Pancreas (tissue), 10 donors: ENCODE measurements around the gene PRKCZ. TPM values are rescaled to one million over a fixed set of nuclear protein-coding genes. Genes with fewer than 3 reads are reported as not detected.

Experiments used
- ATAC-seq, 4 donors: fragments of 200-7000 bp; cut with Tn5 transposase; one replicate each; pipeline versions ENCODE4 v1.8.0 to v1.9.1; 2020; ENCODE audit warnings: mild to moderate bottlenecking in 4 of 4, moderate library complexity in 4 of 4
- DNase-seq, 6 donors: peaks; one replicate each; pipeline ENCODE4 v3.0.0-alpha.2; 2020
- FAIRE-seq: peaks from 2 replicates; lab custom pipeline; 2012; peaks lifted over from hg19 to GRCh38; lab: Jason Lieb, UNC
- H3K27ac ChIP-seq, 4 donors: fragments of 200-600 bp; sonication (generic); 1 replicate in 3 of 4; 2 replicates in 1 of 4; pipeline versions ENCODE4 v1.5.0 to v1.8.0; 2020
- H3K27me3 ChIP-seq, 4 donors: fragments of 200-600 bp; one replicate each; pipeline ENCODE4 v1.8.0; 2021
- H3K36me3 ChIP-seq, 3 donors: fragments of 200-600 bp; sonication (generic) in 1 of 3; one replicate each; pipeline versions ENCODE4 v1.5.0 to v1.8.0; 2020 to 2021
- H3K4me1 ChIP-seq, 3 donors: fragments of 200-600 bp; one replicate each; pipeline ENCODE4 v1.8.0; 2021
- H3K4me3 ChIP-seq, 4 donors: fragments of 200-600 bp; sonication (generic) in 2 of 4; one replicate each; pipeline versions ENCODE4 v1.5.0 to v1.8.0; 2020 to 2021
- H3K9me3 ChIP-seq, 4 donors: fragments of 200-600 bp; one replicate each; pipeline ENCODE4 v1.8.0; 2021
- WGBS, 2 donors: extraction: QIAGEN DNeasy Blood & Tissue Kit; methylation state at CpG; one replicate each; pipeline ENCODE4 v1.1.7; 2013; 5-methylcytosine and 5-hydroxymethylcytosine counted together
- intact Hi-C, 3 donors: fragments of 100-400 bp; cut with DNase I; formaldehyde crosslinking; loops; one replicate each; pipeline versions ENCODE4 v1.11.1 to v1.14.2; 2022
- polyA plus RNA-seq, 2 donors: library from polyadenylated mRNA; stranded (reverse); fragments of 200-250 nt; gene quantifications; one replicate each; pipeline ENCODE4 v1.2.3, GENCODE V29; 2013
- total RNA-seq, 6 donors: library from RNA; stranded (reverse); fragmentation: NEBNext Ultra II Directional in 4 of 6; extraction: Animal tissue kit (Norgen Biotek cat#: 25700) in 4 of 6; gene quantifications; one replicate each; pipeline versions ENCODE4 v1.2.1 to v1.2.4, GENCODE V29; 2021 to 2023
- TF ChIP-seq, protein P1 (sequence below), 4 donors: fragments of 200-600 bp; sonication (generic) in 3 of 4; IDR thresholded peaks; one replicate each; pipeline versions ENCODE4 v1.5.0 to v1.8.0; 2021; ENCODE audit warnings: antibody characterized with exemption in 4 of 4
- donor health status: healthy with polysubstance abuse.
- donor health status: DM: no; HTN: no; CAD: no; lungs with moderate emphysema.
- donor health status: DM: no; HTN: no; CAD: no.
- donor health status: control.
- donor health status: control.
- donor health status: Bipolar disorder and iron deficiency.
- donor health status: DM: yes; HTN: yes; CAD: no.
- donor health status: DM: no; HTN: no; CAD: no.
- donor health status: DM: no; HTN: no; CAD: no.
- donor health status: DM: yes; HTN: yes; CAD: no.

The PRKCZ gene
- total and polyA plus RNA-seq, 8 donors: 9.8 to 27.4 (median 17.1) TPM

DNA sequence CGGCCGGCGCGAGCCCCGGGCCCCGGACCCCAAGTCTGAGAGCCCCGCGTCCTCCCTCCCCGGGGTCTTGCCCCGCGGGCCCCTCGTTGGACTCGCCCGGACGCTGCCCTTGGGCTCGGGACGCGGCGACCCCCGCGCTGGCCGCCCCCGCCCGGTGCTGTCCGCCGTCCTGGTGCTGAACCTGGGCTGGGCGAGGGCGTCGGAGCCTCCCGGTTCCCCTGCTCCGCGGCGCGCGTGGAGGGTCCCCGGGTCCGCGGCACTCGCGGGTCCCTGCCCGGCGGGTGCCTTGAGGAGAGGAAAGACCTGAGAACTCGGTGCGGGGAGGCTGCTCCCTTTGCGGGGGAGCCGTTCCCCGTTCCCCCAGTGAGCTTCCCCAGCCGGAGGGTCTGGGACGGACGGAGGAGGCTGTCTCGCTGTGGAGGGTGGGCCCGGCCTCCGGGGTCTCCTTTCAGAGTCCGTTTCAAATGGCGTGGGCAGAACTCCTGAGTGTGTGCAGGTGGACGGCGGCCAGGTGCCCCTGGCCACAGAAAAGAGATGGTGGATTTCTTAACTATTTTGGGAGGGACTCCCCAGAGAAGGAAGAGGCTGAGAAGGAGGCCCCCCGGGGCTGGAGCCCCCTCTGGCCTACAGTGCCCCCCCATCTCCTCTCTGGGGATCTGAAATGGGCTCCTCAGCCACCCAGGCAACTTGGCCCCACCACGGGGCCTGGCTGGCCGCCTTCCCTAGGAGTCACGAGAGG is 30.5 kb upstream of the PRKCZ start:
- H3K27ac ChIP-seq: no peak overlapping the region
- DNase-seq (peak in 2 of 6 donors; percentile 73 to 76), ATAC-seq (peak in 3 of 4 donors; percentile 17 to 77 (median 68)), FAIRE-seq (no peak)
- peaks cover 0 to 5% (median 0%) of the 10 kb centered on the region in 3 donors for H3K4me1 ChIP-seq
- 10 to 20% methylated on average over 33 to 61 of the region's 61 CpGs for WGBS, 2 donors
- intact Hi-C loops: no loop called here
- H3K36me3 ChIP-seq: no peaks in the 10 kb centered on the region
- TF ChIP-seq, protein P1, sequence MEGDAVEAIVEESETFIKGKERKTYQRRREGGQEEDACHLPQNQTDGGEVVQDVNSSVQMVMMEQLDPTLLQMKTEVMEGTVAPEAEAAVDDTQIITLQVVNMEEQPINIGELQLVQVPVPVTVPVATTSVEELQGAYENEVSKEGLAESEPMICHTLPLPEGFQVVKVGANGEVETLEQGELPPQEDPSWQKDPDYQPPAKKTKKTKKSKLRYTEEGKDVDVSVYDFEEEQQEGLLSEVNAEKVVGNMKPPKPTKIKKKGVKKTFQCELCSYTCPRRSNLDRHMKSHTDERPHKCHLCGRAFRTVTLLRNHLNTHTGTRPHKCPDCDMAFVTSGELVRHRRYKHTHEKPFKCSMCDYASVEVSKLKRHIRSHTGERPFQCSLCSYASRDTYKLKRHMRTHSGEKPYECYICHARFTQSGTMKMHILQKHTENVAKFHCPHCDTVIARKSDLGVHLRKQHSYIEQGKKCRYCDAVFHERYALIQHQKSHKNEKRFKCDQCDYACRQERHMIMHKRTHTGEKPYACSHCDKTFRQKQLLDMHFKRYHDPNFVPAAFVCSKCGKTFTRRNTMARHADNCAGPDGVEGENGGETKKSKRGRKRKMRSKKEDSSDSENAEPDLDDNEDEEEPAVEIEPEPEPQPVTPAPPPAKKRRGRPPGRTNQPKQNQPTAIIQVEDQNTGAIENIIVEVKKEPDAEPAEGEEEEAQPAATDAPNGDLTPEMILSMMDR (IDR thresholded peaks at IDR 0.05): no peak
- peaks cover 0 to 20% (median 6%) of the 10 kb centered on the region in 4 donors for H3K27me3 ChIP-seq
- no peaks in the 10 kb centered on the region for H3K9me3 ChIP-seq
- peak overlapping the region in 2 of 4 donors; percentile 27 to 41 for H3K4me3 ChIP-seq

DNA sequence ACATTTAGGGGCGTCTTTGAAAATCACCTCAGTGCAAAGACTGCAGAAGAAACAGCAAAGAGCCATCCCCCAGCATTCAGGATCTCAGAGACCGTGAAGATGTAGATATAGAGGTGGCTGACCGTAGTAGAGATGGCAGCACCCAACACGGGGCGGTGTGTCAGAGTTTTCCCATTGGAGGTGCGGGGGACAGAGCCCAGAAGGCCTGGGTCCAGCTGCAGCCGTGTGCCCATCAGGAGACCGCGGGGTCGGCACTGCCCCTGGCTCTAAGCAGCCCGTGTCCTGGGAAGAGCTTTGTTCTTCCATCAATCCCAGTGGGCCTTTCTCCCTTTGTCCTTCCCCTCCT is 29.9 kb upstream of the PRKCZ start:
- H3K4me1 ChIP-seq: peaks cover 0 to 5% (median 0%) of the 10 kb centered on the region in 3 donors
- FAIRE-seq: no peak
- no peak overlapping the region for H3K27ac ChIP-seq
- intact Hi-C loops: no loop called here
- H3K9me3 ChIP-seq: no peaks in the 10 kb centered on the region
- DNase-seq: no peak
- ATAC-seq: no peak
- WGBS, 2 donors: 76 to 87% methylated on average over 11 of the region's 11 CpGs
- TF ChIP-seq, protein P1 (IDR thresholded peaks at IDR 0.05): no peak
- no peak overlapping the region for H3K4me3 ChIP-seq
- peaks cover 0 to 20% (median 6%) of the 10 kb centered on the region in 4 donors for H3K27me3 ChIP-seq
- H3K36me3 ChIP-seq: no peaks in the 10 kb centered on the region

DNA sequence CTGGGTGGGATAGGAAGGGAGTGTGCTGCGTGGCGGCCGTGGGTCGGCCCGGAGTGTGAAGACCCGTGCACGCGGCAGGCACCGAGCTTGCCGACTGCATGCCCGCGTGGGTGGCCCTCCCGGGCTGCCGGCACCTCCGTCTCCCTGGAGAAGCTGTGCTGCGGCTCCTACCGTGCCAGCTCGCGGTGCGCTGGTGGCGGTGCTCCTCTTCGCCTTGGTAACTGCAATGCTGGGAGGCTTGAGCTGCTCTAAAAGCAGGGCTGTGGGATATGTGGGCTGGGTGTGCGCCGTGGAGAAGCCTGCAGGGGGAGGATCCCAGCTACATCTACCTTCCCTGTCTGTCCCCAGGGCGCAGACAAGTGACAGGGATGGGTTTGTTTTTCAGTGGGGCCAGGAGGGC is 28.7 kb upstream of the PRKCZ start:
- H3K4me1 ChIP-seq: peaks cover 0 to 5% (median 0%) of the 10 kb centered on the region in 3 donors
- no peak overlapping the region for H3K27ac ChIP-seq
- H3K9me3 ChIP-seq: no peaks in the 10 kb centered on the region
- no peaks in the 10 kb centered on the region for H3K36me3 ChIP-seq
- H3K4me3 ChIP-seq: no peak overlapping the region
- FAIRE-seq (no peak), ATAC-seq (no peak), DNase-seq (no peak)
- TF ChIP-seq, protein P1 (IDR thresholded peaks at IDR 0.05): no peak
- 74 to 76% methylated on average over 21 to 25 of the region's 25 CpGs for WGBS, 2 donors
- H3K27me3 ChIP-seq: peaks cover 0 to 20% (median 6%) of the 10 kb centered on the region in 4 donors
- intact Hi-C loops: no loop called here

DNA sequence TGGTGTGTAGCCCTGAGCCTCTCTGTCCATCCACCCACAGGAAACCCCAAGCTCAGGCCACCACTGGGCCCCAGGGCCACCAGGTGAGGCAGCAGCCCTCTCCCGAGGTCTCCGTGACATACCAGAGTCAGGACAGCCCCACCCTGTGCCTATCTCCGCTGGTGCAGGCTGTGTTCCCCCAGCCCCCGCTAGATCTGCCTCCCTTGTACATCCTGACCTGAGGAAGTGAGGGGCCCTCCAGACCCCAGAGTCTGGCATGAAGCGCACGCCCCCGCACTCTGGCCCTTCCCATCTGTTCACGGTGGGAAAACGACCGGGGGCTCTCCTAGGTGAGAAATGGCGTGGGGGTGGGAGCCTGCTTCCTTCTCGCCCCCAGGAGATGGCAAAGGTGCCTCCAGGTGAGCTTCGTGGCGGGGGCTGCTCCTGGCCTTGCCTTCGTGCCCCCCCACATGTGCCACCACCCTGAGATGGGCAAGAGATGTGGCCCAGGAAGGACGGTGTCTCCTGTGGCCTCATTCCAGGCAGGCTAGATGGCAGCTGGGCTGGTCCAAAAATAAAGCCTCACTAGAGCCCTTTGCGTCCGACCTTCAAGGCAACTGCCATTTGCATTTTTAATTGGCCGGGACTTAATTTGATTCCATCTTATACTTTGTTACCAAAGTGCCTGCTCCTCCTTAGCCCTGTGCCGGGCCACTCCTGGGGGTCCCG is 28.0 kb upstream of the PRKCZ start:
- DNase-seq: no peak
- 56 to 69% methylated on average over 21 of the region's 21 CpGs for WGBS, 2 donors
- Histone ChIP-seq H3K4me1 (peaks cover 0 to 5% (median 0%) of the 10 kb centered on the region in 3 donors), H3K27ac (no peak overlapping the region), H3K36me3 (no peaks in the 10 kb centered on the region), H3K27me3 (peaks cover 0 to 20% (median 6%) of the 10 kb centered on the region in 4 donors), H3K4me3 (no peak overlapping the region), H3K9me3 (no peaks in the 10 kb centered on the region)
- TF ChIP-seq, protein P1 (IDR thresholded peaks at IDR 0.05): no peak
- no peak for ATAC-seq
- FAIRE-seq: no peak
- intact Hi-C loops: no loop called here
